NCI-H2227 (cell line): Measurements from ENCODE around the gene TTLL10.
A peak's percentile ranks its signal among the peaks of the same experiment; 100 is the strongest.

Source experiments
- DNase-seq: peaks from one replicate; lab custom pipeline; 2025; ENCODE audit not compliant: unreplicated experiment; lab: John Stamatoyannopoulos, UW

Gene TTLL10, protein sequence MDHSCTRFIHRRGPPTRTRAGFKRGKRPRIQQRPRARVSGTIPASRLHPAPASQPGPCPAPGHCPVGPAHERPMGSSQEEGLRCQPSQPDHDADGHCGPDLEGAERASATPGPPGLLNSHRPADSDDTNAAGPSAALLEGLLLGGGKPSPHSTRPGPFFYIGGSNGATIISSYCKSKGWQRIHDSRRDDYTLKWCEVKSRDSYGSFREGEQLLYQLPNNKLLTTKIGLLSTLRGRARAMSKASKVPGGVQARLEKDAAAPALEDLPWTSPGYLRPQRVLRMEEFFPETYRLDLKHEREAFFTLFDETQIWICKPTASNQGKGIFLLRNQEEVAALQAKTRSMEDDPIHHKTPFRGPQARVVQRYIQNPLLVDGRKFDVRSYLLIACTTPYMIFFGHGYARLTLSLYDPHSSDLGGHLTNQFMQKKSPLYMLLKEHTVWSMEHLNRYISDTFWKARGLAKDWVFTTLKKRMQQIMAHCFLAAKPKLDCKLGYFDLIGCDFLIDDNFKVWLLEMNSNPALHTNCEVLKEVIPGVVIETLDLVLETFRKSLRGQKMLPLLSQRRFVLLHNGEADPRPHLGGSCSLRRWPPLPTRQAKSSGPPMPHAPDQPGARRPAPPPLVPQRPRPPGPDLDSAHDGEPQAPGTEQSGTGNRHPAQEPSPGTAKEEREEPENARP

GRCh38 chr1:1173793-1174415 is at the start of gene TTLL10:
TTLL10 (plus strand) TSS chr1:1173880; CDS start chr1:1179216, 5,336 bp downstream.
- no peak for DNase-seq

DNA sequence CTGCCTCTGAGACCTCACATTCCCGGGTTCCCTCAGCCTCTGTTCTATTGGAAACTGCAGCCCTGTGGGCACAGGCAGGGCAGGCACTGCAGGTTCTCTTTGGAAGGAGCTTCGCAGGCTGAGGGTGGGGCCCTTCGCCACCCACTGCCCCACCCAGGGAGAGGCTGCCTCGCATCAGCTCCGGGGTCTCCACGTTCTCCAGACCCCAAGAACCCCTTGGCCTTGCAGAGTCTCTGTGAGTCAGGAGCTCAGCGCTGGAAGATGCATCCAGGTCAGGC is 49.2 kb upstream of the TTLL10 start:
- DNase-seq, result no peak

DNA sequence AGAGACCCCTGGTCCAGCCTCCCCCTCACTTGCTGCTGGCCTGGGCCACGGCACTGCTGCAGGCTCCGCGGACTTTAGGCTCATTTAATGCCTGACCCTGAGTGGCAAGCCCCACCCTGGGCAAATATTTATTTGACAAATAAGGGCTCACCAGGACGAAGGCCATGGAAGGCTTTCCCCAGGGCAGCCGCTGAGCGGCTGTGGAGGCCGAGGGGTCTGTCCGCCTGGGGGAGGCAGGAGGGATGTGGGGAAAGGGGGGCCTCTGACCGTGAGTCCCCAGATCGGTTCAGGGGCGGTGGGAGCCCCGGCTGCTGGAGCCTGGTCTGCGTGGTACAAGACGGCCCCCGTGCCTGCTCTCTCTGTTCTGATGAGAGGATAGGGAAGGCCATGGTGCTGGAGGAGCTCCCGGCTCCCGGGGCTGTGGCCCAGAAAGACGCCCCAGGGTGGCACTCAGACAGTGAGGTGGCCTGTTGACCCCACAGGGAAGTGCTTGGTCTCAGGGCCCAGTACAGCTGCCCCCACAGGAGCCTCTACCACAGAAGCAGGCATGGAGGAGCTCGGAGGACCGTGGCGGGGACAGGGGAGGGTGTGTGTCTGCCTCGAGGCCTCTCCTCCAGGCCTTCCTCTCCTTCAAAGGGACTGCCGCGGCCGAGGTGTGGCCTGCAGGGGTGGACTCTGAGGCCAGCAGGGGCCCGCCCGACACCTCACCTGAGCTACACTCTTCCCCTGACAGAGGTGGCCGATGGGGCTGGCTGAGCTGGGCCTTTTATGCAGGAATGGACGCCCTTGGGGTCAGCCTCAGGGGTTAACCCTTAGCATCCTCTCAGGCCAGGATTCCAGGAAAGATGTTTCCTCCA is 48.7 kb upstream of the TTLL10 start:
- no peak for DNase-seq

- no peak for DNase-seq
Measured at GRCh38 chr1:1125945-1126344, 47.7 kb upstream of the TTLL10 start.

GRCh38 chr1:1127551-1128451 is 45.9 kb upstream of the TTLL10 start:
- no peak for DNase-seq

DNA sequence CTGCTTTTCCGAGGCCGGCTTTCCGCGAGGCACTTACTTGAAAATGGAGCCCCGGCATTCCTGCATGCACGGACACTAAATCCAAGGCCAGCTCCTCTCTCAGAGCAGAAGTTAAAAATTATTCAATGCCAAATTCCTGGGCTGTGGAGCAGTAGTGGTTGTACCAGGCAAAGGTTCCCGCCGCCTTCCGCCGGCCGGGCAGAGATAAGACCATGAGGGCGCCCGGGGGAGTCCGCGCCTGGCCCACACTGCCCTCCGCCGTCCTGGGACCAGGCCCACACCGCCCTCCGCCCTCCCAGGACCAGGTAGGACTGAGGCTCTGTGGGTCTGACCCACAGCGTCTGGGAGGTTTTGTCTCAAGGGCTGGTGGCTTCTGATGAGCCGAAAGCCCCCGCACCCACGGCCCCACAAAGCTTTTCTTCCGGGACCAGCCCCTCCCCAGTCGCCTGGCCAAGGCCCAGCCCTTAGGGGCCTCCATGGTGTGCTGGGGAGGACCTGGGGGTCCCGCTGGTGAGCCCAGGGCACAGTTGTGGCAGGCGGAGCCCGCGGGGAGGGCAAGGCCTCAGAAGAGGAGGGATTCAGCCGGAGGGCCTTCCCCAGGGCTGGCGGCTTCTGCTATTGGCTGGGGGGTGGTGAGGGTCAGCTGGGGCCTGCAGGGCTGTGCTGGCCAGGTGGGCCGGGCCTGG is 45.1 kb upstream of the TTLL10 start:
- DNase-seq, result no peak

GRCh38 chr1:1129381-1129821 is 44.3 kb upstream of the TTLL10 start:
- DNase-seq, result no peak

DNA sequence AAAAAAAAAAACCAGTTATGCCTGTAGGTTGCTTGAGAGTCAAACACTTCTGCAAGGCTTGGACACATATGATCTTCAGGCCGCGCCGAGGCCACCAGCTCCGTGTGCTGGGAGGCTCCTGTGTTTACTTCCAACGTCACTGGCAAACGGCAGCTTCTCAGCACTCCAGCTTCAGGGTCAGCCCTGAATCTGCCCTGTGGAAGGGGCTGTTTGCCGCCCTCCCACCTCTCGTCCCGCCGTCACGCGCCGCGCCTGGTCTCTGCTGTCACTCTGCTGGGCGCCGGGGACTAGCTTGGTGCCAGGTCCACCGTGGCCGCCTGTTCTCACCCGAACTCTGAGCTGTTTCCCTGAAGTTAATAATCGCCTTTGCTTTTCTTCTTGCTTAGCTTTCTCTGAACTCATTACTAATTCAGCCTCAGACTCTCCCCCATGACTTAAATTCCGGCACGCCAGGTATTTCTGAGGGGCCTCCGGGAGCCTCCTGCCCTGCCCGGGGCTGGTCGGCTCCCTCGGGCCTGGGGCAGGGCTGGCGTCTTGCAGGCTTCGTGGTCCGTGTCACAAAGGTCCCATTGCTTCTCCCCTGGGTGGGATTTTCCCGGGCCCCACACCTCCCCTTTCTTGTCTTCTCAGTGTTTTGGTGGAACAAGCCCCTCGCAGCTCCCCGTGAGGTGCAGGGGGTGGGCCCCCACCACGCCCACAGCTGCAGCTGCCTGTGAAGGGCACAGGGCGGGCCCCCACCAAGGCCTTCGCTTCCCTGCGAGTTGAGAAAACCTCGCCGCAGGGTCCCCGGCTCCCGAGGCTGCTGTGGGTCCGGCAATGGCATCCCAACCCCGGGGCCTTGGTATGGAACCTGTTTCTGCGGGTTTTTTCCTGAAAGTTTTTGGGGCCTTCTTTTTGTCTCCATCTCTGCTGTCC is 43.2 kb upstream of the TTLL10 start:
- no peak for DNase-seq

DNA sequence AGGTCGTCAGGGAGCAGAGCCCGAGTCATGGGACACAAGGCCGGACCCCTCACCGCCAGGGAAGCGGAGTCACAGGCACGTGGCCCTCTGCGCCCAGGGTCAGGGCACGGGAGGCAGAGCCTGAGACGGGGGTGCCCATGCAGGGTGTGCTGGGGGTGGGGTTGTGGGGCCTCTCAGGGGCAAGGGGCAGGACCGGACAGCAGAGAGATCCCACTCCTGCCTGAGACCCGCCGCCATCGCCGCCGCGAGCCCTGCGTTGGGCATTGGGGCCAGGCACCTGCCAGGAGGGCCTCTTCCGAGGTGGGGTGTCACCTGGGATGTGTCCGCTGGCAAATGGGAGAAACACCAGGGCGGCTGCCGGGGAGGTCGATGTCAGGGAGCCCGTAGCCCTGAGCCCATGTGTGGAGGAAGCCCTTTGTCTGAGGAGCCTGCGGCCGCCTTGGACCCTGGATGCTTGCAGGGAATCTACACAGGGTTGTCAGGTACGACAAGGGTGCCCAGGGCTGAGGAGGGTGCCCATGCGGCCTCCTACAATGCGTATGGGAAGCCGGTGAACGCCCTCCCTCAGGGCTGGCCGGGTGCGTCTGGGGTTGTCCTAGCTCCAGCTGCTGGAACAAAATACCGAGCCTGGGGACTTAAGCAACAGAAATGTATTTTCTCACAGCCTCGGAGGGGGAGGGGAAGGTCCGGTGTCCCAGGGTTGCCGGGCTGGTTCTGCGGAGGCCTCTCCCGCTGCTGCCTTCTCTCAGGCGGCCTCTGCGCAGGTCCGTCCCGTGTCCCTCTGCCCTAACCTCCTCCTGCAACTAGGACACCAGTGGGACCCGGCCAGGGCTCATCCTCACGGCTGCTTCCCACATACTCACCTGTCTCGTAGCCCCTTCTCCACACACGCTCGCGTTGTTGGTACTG is 41.4 kb upstream of the TTLL10 start:
- no peak for DNase-seq

DNA sequence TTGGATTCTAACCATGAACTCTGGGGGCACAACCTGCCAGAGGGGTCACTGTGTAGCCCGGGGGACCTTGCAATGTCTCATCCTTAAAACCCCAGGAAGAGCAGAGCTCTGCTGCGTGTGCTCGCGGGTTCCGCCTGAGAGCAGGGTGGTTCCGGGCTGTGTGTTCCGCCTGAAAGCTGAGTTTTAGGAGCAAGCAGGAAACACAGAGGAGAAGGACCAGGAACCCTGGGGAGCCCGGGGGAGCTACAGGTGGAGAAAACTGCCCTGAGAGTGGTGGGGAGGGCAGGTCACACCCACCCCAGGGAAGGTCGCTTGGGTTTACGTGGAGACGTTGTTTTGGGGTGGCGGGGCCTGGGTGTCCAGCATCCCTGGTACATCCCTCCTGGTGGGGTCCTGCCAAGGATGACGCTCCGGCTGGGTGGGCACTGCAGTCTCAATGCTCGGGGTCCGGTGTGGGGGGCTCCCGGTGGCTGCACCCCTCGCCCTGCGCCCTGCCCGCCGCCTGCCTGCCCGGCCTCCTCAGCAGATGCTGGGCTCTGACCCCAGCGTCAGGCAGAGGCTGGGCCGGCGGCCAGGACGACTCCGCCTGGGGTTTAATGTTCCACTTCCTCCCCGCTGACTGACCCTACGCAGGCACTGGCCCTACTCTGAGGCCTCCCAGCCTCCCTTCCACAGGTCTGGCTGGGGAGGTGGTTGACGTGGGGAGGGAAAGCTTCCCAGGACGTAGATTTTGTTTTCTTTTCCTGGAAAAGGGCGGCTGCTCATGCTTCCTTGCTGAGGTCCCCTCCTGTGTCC is 40.5 kb upstream of the TTLL10 start:
- DNase-seq, result no peak

DNA sequence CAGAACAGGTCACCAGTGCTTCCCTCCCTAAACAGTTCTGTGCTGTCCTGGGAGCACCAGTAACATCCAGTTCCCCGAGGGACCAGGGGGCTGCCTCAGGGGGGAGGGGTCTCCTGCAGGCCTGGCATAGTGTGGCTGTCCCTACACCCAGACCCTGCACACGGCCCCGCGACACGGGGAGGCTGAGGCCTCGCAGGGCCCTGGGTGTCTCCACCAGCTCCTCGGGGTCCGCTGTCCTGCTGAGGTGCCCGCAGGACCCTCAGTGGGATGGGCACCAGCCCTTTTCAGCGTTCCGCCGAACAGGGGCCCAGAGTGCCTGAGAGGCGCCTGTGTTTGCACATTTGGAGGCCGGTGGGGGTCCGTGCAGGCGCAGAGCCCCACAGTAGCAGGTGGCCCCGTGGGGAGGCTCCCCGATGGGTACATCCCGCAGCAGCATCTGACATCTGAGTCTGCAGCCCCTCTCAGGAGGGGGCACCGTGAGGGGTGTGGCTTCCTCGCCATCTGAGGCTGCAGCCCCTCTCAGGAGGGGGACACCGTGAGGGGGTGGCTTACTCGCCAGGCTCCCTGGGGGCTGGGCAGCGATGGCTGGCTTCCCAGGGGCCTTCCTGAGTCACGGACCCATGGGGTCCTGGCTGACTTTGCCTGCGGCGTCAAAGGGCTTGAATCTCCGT is 39.2 kb upstream of the TTLL10 start:
- no peak for DNase-seq

DNA sequence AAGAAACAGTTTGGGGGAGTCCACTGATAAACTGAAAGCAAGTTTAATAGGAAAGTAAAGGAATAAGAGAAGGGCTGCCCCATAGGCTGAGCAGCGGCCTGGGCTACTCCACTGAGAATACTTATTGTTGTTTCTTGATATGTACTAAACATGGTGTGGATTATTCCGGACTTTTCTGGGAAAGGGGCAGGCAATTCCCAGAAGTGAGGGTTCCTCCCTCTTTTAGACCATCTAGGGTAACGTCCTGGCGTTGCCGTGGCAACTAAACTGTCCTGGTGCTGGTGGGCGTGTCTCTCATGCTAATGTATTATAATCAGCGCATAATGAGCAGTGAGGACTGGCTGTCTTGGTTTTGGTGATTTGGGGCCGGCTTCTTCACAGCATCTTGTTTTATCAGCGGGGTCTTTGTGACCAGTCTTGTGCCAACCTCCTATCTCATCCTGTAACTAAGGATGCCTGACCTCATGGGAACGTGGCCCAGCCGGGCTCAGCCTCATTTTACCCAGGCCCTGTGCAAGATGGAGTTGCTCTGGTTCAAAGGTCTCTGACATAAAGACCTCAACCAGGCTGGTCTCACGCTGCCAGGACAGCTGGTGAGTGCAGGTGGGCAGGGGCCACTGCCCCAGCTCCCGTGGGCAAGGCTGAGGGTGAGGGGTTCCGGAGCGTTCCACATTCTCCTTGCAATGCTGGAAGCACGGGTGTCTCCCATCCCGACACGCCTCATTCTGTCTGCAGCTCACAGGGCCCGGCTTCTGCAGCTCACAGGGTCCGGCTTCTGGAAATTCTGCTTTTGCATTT is 38.1 kb upstream of the TTLL10 start:
- DNase-seq, result peak; percentile 22

GRCh38 chr1:1136547-1137230 is 37.0 kb upstream of the TTLL10 start:
- no peak for DNase-seq

GRCh38 chr1:1137256-1138045 is 36.2 kb upstream of the TTLL10 start:
- no peak for DNase-seq
